Measurements from ENCODE around the gene NEUROG2.

GRCh38 chr4:112540695-112541094 lies 24.7 kb upstream of the NEUROG2 start:
- TF ChIP-seq CTCF (conservative IDR thresholded peaks at IDR 0.05; ENCODE audit: low read length) (no peak), EZH2phosphoT487 (IDR thresholded peaks at IDR 0.05; ENCODE audit: borderline replicate concordance) (no peak)

All from Loucy (cell line).